ENCODE measurements around the gene GSK3B. TPM values are rescaled to one million over a fixed set of nuclear protein-coding genes. Genes with fewer than 3 reads are reported as not detected.

GSK3B gene
- total and polyA plus RNA-seq, 2 donors from 2014 or later, result 6.4 to 52.1 TPM

DNA sequence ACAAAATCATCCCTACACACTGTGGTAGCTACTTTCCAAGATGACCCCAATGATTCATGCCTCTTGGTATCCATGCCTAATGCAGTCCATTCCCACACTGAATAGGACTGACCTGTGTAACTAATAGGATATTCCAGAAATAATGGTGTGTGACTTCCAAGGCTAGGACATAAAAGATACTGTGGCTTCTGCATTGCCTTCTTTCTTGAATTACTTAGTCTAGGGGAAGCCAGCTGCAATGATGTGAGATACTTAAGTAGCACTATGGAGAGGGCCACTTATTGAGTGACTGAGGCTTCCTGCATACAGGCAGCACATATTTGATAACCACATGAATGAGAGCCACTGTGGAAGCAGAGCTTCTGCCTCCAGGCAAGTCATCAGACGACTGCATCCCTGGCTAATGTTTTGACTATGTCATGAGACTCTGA, 262.3 kb downstream of the GSK3B start:
- no peak for DNase-seq
- Histone ChIP-seq H3K9ac (ENCODE audit: low read length in 3 of 3) (no peak overlapping the region), H3K4me3 (ENCODE audit: low read length in 3 of 3) (no peak overlapping the region), H3K36me3 (ENCODE audit: control insufficient read depth in 2 of 3, insufficient read depth in 3 of 3, low read length in 3 of 3) (no peaks in the 10 kb centered on the region), H3K4me1 (ENCODE audit: control insufficient read depth in 2 of 3, insufficient read depth in 2 of 3, low read depth in 1 of 3, low read length in 3 of 3) (no peaks in the 10 kb centered on the region), H3K27me3 (ENCODE audit: control insufficient read depth, insufficient read depth, low read length) (no peaks in the 10 kb centered on the region), H3K9me3 (ENCODE audit: control insufficient read depth in 2 of 3, insufficient read depth in 1 of 3, low read length in 3 of 3) (no peaks in the 10 kb centered on the region), H3K27ac (ENCODE audit: low read depth in 2 of 2, low read length in 2 of 2) (no peak overlapping the region)
- TF ChIP-seq, protein P1, sequence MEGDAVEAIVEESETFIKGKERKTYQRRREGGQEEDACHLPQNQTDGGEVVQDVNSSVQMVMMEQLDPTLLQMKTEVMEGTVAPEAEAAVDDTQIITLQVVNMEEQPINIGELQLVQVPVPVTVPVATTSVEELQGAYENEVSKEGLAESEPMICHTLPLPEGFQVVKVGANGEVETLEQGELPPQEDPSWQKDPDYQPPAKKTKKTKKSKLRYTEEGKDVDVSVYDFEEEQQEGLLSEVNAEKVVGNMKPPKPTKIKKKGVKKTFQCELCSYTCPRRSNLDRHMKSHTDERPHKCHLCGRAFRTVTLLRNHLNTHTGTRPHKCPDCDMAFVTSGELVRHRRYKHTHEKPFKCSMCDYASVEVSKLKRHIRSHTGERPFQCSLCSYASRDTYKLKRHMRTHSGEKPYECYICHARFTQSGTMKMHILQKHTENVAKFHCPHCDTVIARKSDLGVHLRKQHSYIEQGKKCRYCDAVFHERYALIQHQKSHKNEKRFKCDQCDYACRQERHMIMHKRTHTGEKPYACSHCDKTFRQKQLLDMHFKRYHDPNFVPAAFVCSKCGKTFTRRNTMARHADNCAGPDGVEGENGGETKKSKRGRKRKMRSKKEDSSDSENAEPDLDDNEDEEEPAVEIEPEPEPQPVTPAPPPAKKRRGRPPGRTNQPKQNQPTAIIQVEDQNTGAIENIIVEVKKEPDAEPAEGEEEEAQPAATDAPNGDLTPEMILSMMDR (IDR thresholded peaks at IDR 0.05; ENCODE audit: borderline replicate concordance, extremely low read depth, insufficient read depth), result no peak
- no peak for FAIRE-seq
- intact Hi-C loops (cut with DNase I), result no loop called here

DNA sequence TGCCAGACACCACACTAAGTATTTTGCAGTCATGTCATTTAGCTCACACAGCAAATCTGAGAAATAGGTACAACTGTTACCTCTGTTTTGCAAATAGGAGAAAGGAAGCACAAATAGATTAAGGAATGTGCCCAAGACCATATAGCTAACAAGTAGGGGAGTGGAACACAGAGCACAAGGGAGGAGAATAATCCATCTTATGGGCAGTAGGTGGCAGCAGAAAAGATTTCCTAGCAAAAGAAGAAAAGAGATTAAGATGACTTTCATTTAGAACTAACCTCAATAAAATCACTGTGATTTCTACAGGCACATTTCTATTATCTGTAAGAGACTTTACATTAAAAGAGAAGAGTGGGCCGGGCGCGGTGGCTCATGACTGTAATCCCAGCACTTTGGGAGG, 263.2 kb downstream of the GSK3B start:
- Histone ChIP-seq H3K4me3 (ENCODE audit: low read length in 3 of 3) (no peak overlapping the region), H3K36me3 (ENCODE audit: control insufficient read depth in 2 of 3, insufficient read depth in 3 of 3, low read length in 3 of 3) (peaks cover 0 to 2% (median 0%) of the 10 kb centered on the region in 3 donors), H3K9ac (ENCODE audit: low read length in 3 of 3) (no peak overlapping the region), H3K27ac (ENCODE audit: low read depth in 2 of 2, low read length in 2 of 2) (no peak overlapping the region), H3K4me1 (ENCODE audit: control insufficient read depth in 2 of 3, insufficient read depth in 2 of 3, low read depth in 1 of 3, low read length in 3 of 3) (no peaks in the 10 kb centered on the region), H3K9me3 (ENCODE audit: control insufficient read depth in 2 of 3, insufficient read depth in 1 of 3, low read length in 3 of 3) (no peaks in the 10 kb centered on the region), H3K27me3 (ENCODE audit: control insufficient read depth, insufficient read depth, low read length) (no peaks in the 10 kb centered on the region)
- TF ChIP-seq, protein P1 (IDR thresholded peaks at IDR 0.05; ENCODE audit: borderline replicate concordance, extremely low read depth, insufficient read depth), result no peak
- intact Hi-C loops (cut with DNase I), result no loop called here
- FAIRE-seq (no peak), DNase-seq (no peak)

DNA sequence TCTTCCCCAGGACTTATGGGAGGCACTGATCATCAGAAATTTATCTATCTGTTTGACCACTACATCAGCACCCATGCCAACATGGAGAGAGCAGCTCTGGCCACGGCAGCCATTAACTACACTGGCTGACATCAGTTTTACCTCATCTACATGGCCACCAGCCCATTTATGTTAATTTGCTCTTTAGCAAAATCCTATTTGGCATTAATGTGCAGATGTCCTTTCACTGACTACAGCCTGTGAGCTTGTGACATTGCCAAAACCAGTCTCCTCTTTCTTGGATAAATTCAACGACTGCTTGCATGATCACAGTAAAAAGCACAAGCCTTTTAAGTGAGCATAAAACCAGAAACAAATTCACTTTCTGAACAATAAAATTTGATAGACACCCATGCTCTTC, 264.8 kb downstream of the GSK3B start:
- no peak overlapping the region for H3K9ac ChIP-seq (ENCODE audit: low read length in 3 of 3)
- TF ChIP-seq, protein P1 (IDR thresholded peaks at IDR 0.05; ENCODE audit: borderline replicate concordance, extremely low read depth, insufficient read depth), result no peak
- H3K27ac ChIP-seq (ENCODE audit: low read depth in 2 of 2, low read length in 2 of 2), result no peak overlapping the region
- DNase-seq (no peak), FAIRE-seq (no peak)
- peaks cover 0 to 13% (median 3%) of the 10 kb centered on the region in 3 donors for H3K36me3 ChIP-seq (ENCODE audit: control insufficient read depth in 2 of 3, insufficient read depth in 3 of 3, low read length in 3 of 3)
- no peaks in the 10 kb centered on the region for H3K9me3 ChIP-seq (ENCODE audit: control insufficient read depth in 2 of 3, insufficient read depth in 1 of 3, low read length in 3 of 3)
- no peak overlapping the region for H3K4me3 ChIP-seq (ENCODE audit: low read length in 3 of 3)
- H3K4me1 ChIP-seq (ENCODE audit: control insufficient read depth in 2 of 3, insufficient read depth in 2 of 3, low read depth in 1 of 3, low read length in 3 of 3), result no peaks in the 10 kb centered on the region
- intact Hi-C loops (cut with DNase I), result no loop called here
- no peaks in the 10 kb centered on the region for H3K27me3 ChIP-seq (ENCODE audit: control insufficient read depth, insufficient read depth, low read length)

Data from kidney (tissue), 14 donors.